HFFc6 (cell line): ENCODE results near the gene BAZ2B. TPM values are rescaled to one million over a fixed set of nuclear protein-coding genes. Genes with fewer than 3 reads are reported as not detected.
A peak's percentile ranks its signal among the peaks of the same experiment; 100 is the strongest.

Experiments used
- DNase-seq: peaks from one replicate; pipeline ENCODE4 v3.0.0-alpha.2; 2018
- H3K27ac Mint-ChIP-seq: 2 replicates; pipeline ENCODE4 v1.8.0; 2020; ENCODE audit warnings: mild to moderate bottlenecking, mixed read lengths
- H3K27me3 Mint-ChIP-seq: 2 replicates; pipeline ENCODE4 v1.8.0; 2021; ENCODE audit warnings: mild to moderate bottlenecking, moderate library complexity, mixed read lengths; ENCODE audit not compliant: insufficient read depth
- H3K36me3 Mint-ChIP-seq: 2 replicates; pipeline ENCODE4 v1.8.0; 2021; ENCODE audit warnings: low read depth, mixed read lengths
- H3K4me1 Mint-ChIP-seq: 2 replicates; pipeline ENCODE4 v1.8.0; 2020; ENCODE audit warnings: low read depth, mixed read lengths
- H3K4me3 Mint-ChIP-seq: 2 replicates; pipeline ENCODE4 v1.8.0; 2020; ENCODE audit warnings: mild to moderate bottlenecking, moderate library complexity, mixed read lengths
- H3K9me3 Mint-ChIP-seq: 2 replicates; pipeline ENCODE4 v1.8.0; 2020; ENCODE audit warnings: mild to moderate bottlenecking, mixed read lengths
- CTCF ChIP-seq: fragments of 200-600 bp; sonication (generic); IDR thresholded peaks from 2 replicates; pipeline ENCODE4 v1.5.0; 2021; ENCODE audit warnings: antibody characterized with exemption, mild to moderate bottlenecking
- total RNA-seq, 6 experiments: library from RNA; stranded (reverse); fragmentation: NEBNext Ultra II Directional; extraction: Animal tissue kit (Norgen Biotek cat#: 25700); gene quantifications; 2 replicates in 1 of 6; 3 replicates in 5 of 6; pipeline ENCODE4 v1.2.3, GENCODE V29; 2021

Gene BAZ2B
- total RNA-seq, 6 experiments from 2014 or later, result 18.6 to 23.7 (median 19.2) TPM

GRCh38 chr2:159589286-159589685 lies 27.1 kb downstream of the BAZ2B start:
- H3K9me3 Mint-ChIP-seq, result no peaks in the 10 kb centered on the region
- no peaks in the 10 kb centered on the region for H3K4me1 Mint-ChIP-seq
- no peak for TF ChIP-seq CTCF
- no peaks in the 10 kb centered on the region for H3K36me3 Mint-ChIP-seq
- no peak overlapping the region for H3K4me3 Mint-ChIP-seq
- no peak overlapping the region for H3K27ac Mint-ChIP-seq
- DNase-seq, result no peak
- no peaks in the 10 kb centered on the region; the same call in 1 of the 2 replicates for H3K27me3 Mint-ChIP-seq

DNA sequence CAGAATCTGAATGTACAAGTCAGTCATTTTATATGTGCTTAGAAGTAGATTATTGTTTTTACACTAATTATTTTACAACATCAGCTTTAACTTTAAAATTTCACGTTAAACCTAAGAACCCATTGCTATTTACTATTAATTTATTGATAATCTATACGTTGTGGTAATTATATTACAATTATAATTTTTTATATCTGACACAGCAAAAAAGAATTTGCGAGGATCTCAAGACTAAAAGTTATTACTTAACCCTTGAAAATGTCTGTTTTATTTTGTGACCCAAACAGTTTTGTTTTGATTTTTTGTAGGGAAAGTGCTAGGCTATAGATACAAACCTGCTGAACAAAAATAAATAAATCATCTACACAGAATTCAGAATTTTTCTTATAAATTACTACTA lies 30.3 kb downstream of the BAZ2B start:
- Mint-ChIP-seq H3K27me3 (no peaks in the 10 kb centered on the region), H3K4me1 (no peaks in the 10 kb centered on the region), H3K9me3 (no peaks in the 10 kb centered on the region), H3K27ac (no peak overlapping the region), H3K36me3 (no peaks in the 10 kb centered on the region), H3K4me3 (no peak overlapping the region)
- no peak for TF ChIP-seq CTCF
- no peak for DNase-seq

GRCh38 chr2:159585622-159586021 lies 30.7 kb downstream of the BAZ2B start:
- TF ChIP-seq CTCF, result no peak
- no peaks in the 10 kb centered on the region for H3K27me3 Mint-ChIP-seq
- H3K36me3 Mint-ChIP-seq, result no peaks in the 10 kb centered on the region
- no peaks in the 10 kb centered on the region; the same call in 1 of the 2 replicates for H3K9me3 Mint-ChIP-seq
- no peak overlapping the region for H3K27ac Mint-ChIP-seq
- no peak overlapping the region for H3K4me3 Mint-ChIP-seq
- DNase-seq, result no peak
- H3K4me1 Mint-ChIP-seq, result no peaks in the 10 kb centered on the region

DNA sequence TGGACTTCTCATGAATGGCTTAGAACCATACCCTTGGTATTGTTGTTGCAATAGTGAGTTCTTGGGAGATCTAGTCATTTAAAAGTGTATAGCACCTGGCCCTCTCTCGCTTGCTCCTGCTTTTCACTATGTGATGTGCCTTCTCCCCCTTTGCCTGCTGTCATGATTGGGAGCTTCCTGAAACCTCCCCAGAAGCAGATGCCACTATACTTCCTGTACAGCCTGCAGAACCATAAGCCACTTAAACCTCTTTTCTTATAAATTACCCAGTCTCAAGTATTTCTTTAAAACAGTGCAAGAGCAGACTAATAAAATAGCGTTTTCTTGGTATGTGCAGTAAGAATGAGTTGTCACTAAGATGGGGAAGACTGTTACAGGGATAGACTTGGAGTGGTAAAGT lies 31.6 kb downstream of the BAZ2B start:
- Mint-ChIP-seq H3K9me3 (peaks cover 8% of the 10 kb centered on the region), H3K4me3 (no peak overlapping the region)
- DNase-seq, result no peak

GRCh38 chr2:159573846-159574606 lies 42.3 kb downstream of the BAZ2B start:
- H3K27ac Mint-ChIP-seq, result peak overlapping the region; percentile 36; the same call in 1 of the 2 replicates
- H3K36me3 Mint-ChIP-seq, result no peaks in the 10 kb centered on the region
- TF ChIP-seq CTCF, result no peak
- H3K4me1 Mint-ChIP-seq, result no peaks in the 10 kb centered on the region
- no peak for DNase-seq
- no peak overlapping the region for H3K4me3 Mint-ChIP-seq
- H3K9me3 Mint-ChIP-seq, result no peaks in the 10 kb centered on the region; the same call in 1 of the 2 replicates
- no peaks in the 10 kb centered on the region for H3K27me3 Mint-ChIP-seq

More for the DNA sequence above, 31.6 kb downstream of the BAZ2B start:
- Mint-ChIP-seq H3K27me3 (no peaks in the 10 kb centered on the region), H3K4me1 (no peaks in the 10 kb centered on the region), H3K27ac (no peak overlapping the region), H3K36me3 (peaks cover 7% of the 10 kb centered on the region)
- no peak for TF ChIP-seq CTCF
